Prostate gland (tissue), 2 donors: ENCODE data around the gene SGSH. TPM values are rescaled to one million over a fixed set of nuclear protein-coding genes. Genes with fewer than 3 reads are reported as not detected.

Source experiments
- DNase-seq: peaks from one replicate; pipeline ENCODE4 v3.0.0-alpha.2; 2019; ENCODE audit warnings: low spot score
- H3K27ac ChIP-seq, 2 donors: fragments of 200-600 bp; sonication (generic); 2 replicates each; pipeline ENCODE4 v1.5.1; 2017 to 2019
- H3K27me3 ChIP-seq: fragments of 200-600 bp; sonication (generic); replicated peaks from 2 replicates; pipeline ENCODE4 v1.5.1; 2019; ENCODE audit not compliant: insufficient read depth
- H3K36me3 ChIP-seq, 2 donors: fragments of 200-600 bp; sonication (generic); 1 replicate in 1 of 2; 2 replicates in 1 of 2; pipeline versions ENCODE4 v1.5.1 to v1.8.1; 2017 to 2019
- H3K4me1 ChIP-seq: fragments of 200-600 bp; sonication (generic); replicated peaks from 2 replicates; pipeline ENCODE4 v1.5.1; 2019
- H3K4me3 ChIP-seq, 2 donors: fragments of 200-600 bp; sonication (generic); 2 replicates each; pipeline ENCODE4 v1.5.1; 2017 to 2019
- H3K9me3 ChIP-seq: fragments of 200-600 bp; sonication (generic); 2 replicates; pipeline ENCODE4 v1.5.1; 2017
- POLR2A ChIP-seq: fragments of 450-650 bp; IDR thresholded peaks from one replicate; pipeline ENCODE4 v1.6.1; 2016; ENCODE audit warnings: antibody characterized with exemption, mild to moderate bottlenecking
- POLR2AphosphoS5 ChIP-seq: sonication (generic); formaldehyde crosslinking; IDR thresholded peaks from one replicate; pipeline ENCODE4 v1.6.1; 2017; ENCODE audit warnings: antibody characterized with exemption
- WGBS: methylation state at CpG from one replicate; pipeline ENCODE4 v1.1.5; 2018; 5-methylcytosine and 5-hydroxymethylcytosine counted together
- intact Hi-C: fragments of 100-400 bp; cut with DNase I; formaldehyde crosslinking; loops from one replicate; pipeline ENCODE4 v1.14.2; 2022
- total RNA-seq, 2 donors: library from RNA; depleted of rRNA; stranded (reverse); fragments of >200 nt; gene quantifications; one replicate each; pipeline ENCODE4 v1.1.0, GENCODE V29; 2016
- TF ChIP-seq, protein P1 (sequence below), 4 experiments: fragments of 200-600 bp in 2 of 4; fragments of 450-650 bp in 2 of 4; sonication (generic) in 2 of 4; IDR thresholded peaks; 1 replicate in 3 of 4; 2 replicates in 1 of 4; pipeline ENCODE4 v1.5.1; 2016 to 2019; ENCODE audit warnings: antibody characterized with exemption in 4 of 4, mild to moderate bottlenecking in 2 of 4, moderate library complexity in 2 of 4

The SGSH gene
- total RNA-seq, 2 donors from 2014 or later, result 41.2 to 95.7 TPM

DNA sequence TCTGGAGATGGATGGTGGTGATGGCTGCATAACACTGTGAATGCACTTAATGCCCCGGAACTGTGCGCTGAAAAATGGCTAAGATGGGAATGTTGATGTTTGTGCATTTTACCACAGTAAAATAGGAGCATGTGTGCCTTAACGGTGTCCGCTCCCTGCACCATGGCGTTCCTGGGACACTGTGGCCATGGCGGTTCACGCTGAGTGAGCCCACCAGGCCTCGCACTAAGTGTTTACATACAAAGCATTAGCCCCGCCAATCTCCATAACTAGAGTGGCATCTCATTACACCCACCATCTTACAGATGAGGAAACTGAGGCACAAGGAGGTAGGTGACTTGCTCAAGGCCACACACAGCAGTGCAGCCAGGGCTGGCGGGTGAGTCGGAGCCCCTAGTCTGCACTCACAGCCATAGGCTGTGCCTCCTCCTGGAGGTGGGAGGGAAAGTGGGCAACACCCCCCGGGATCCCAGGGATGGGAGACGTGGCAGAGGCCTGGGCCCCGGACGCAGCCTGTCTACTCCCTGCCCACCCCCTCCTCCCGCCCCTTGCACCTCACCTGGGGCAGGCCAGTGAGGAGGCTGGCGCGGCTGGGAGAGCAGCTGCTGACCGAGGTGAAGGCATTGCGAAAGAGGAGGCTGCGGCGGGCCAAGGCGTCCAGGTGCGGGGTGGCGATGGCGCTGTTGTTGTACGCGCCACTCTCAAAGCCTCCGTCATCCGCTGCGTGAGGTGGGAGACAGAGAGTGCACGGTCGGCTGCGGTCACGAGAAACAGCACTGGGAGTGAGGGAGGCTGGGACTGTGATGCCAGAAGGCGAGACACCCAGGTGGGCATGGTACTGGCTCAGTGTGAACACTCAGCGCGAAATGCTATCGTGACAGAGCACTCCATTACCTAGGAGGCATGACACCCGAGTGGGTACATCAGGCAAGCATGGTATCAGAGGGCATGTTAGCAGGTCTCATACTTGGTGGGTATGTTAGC is 3.4 kb downstream of the SGSH start:
- Histone ChIP-seq H3K4me1 (peaks cover 4% of the 10 kb centered on the region), H3K27me3 (no peaks in the 10 kb centered on the region), H3K36me3 (no peaks in the 10 kb centered on the region), H3K27ac (no peak overlapping the region), H3K4me3 (no peak overlapping the region), H3K9me3 (no peaks in the 10 kb centered on the region)
- intact Hi-C loops, result no loop called here
- TF ChIP-seq, protein P1, sequence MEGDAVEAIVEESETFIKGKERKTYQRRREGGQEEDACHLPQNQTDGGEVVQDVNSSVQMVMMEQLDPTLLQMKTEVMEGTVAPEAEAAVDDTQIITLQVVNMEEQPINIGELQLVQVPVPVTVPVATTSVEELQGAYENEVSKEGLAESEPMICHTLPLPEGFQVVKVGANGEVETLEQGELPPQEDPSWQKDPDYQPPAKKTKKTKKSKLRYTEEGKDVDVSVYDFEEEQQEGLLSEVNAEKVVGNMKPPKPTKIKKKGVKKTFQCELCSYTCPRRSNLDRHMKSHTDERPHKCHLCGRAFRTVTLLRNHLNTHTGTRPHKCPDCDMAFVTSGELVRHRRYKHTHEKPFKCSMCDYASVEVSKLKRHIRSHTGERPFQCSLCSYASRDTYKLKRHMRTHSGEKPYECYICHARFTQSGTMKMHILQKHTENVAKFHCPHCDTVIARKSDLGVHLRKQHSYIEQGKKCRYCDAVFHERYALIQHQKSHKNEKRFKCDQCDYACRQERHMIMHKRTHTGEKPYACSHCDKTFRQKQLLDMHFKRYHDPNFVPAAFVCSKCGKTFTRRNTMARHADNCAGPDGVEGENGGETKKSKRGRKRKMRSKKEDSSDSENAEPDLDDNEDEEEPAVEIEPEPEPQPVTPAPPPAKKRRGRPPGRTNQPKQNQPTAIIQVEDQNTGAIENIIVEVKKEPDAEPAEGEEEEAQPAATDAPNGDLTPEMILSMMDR (IDR thresholded peaks at IDR 0.05), result no peak
- TF ChIP-seq POLR2A (no peak), POLR2AphosphoS5 (no peak)
- DNase-seq, result no peak
- WGBS, result 93% methylated on average over 40 of the region's 40 CpGs

DNA sequence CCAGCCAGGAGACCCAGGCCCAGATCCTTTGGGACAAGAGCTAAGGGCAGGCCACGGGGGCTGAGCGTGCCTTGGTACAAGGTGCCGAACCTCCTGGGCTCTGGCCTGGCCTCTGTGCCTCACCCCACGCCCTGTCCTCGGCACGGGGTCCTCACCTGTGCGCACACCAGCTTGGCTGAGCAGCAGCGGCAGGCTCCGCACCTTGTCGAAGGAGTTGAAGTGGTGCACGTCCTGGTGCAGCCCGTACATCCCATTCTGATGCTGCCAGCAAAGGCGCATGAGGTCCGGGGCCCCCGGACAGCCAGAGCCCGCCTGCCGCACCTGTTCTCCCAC is 5.3 kb downstream of the SGSH start:
- no peaks in the 10 kb centered on the region for H3K9me3 ChIP-seq
- H3K4me1 ChIP-seq, result no peaks in the 10 kb centered on the region
- H3K36me3 ChIP-seq, result peaks cover 4 to 13% of the 10 kb centered on the region in 2 donors
- no peak overlapping the region for H3K4me3 ChIP-seq
- WGBS, result 86% methylated on average over 15 of the region's 17 CpGs
- TF ChIP-seq POLR2A (no peak), POLR2AphosphoS5 (no peak)
- TF ChIP-seq, protein P1 (IDR thresholded peaks at IDR 0.05), result no peak
- DNase-seq, result no peak
- no peaks in the 10 kb centered on the region for H3K27me3 ChIP-seq
- no peak overlapping the region for H3K27ac ChIP-seq
- intact Hi-C loops, result no loop called here

DNA sequence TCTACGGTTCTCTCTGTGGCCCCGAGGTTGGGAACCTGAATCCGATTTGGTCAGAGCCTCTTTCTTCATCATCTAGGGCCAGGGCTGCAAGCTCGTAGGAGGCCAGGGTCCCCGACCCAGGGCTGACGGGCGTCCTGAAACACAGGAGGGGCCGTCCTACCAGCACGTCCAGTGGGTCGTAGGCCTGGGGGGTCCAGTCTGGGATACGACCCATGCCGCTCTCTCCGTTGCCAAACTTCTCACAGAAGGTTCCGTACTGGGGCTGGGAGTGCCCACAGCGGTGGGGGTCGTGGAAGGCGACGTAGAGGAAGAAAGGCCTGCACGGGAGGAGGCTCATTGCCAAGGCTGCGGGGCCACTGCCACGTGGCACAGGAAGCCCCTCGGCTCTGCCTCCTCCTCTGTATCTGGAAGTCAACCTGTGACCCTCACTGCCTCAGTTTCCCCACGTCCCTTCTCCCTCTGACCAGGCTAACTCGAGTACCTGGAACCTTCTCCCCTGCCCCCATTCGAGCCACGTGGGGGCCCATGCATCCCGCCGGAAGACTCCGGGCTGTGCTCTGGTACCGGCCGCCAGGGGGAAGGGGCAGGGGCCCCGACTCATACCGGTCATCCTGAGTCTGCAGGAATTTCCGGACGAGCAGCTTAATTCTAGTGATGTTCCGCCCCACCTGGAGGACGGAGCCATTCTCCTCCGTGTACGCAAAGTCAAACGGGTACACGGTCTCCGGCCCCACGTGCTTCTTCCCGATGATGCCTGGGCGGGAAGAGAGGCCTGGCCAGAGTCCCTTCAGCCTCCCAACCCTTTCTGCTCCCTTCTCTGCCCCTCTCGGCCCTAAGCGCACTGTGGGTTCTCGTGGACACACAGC is 5.9 kb downstream of the SGSH start:
- H3K36me3 ChIP-seq, result peaks cover 4 to 14% of the 10 kb centered on the region in 2 donors
- H3K27me3 ChIP-seq, result no peaks in the 10 kb centered on the region
- H3K27ac ChIP-seq, result no peak overlapping the region
- 91% methylated on average over 48 of the region's 48 CpGs for WGBS
- no peak overlapping the region for H3K4me3 ChIP-seq
- TF ChIP-seq POLR2A, result no peak
- TF ChIP-seq, protein P1 (IDR thresholded peaks at IDR 0.05), result no peak
- TF ChIP-seq POLR2AphosphoS5, result no peak
- no peaks in the 10 kb centered on the region for H3K4me1 ChIP-seq
- H3K9me3 ChIP-seq, result no peaks in the 10 kb centered on the region
- DNase-seq, result no peak
- intact Hi-C loops, result no loop called here

DNA sequence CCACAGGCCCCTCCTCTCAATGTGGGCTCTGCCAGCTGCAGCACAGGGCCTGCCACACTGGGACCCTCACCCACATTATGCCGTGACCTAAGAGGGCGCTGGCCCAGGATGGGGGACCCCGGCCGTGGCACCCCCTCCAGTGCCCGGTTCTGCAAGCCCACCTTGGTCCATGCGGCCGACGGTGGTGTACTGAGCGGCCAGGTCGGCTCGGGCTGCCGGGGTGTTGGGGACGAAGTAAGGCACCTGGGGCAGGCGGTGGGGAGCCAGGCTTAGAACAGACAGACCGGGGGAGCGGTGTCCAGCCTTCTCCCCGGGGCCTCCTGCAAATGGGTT is 6.5 kb downstream of the SGSH start:
- H3K27me3 ChIP-seq, result no peaks in the 10 kb centered on the region
- H3K27ac ChIP-seq, result no peak overlapping the region
- H3K9me3 ChIP-seq, result no peaks in the 10 kb centered on the region
- WGBS, result 97% methylated on average over 17 of the region's 17 CpGs
- no peaks in the 10 kb centered on the region for H3K4me1 ChIP-seq
- intact Hi-C loops, result no loop called here
- DNase-seq, result no peak
- H3K4me3 ChIP-seq, result no peak overlapping the region
- H3K36me3 ChIP-seq, result peaks cover 4 to 19% of the 10 kb centered on the region in 2 donors
- TF ChIP-seq POLR2A, result no peak
- TF ChIP-seq POLR2AphosphoS5, result no peak
- TF ChIP-seq, protein P1 (IDR thresholded peaks at IDR 0.05), result no peak
